A549 treated with RU486 at 1 μM for 4 hours (cell line): ENCODE data around the gene CHRM3. TPM values are rescaled to one million over a fixed set of nuclear protein-coding genes. Genes with fewer than 3 reads are reported as not detected.

Experiments
- total RNA-seq: library from RNA; stranded (reverse); fragments of 200-300 nt; extraction: Qiagen RNA extraction; gene quantifications from 5 replicates; pipeline ENCODE4 v1.2.3, GENCODE V29; 2022; ENCODE audit warnings: low read depth

CHRM3 gene
- total RNA-seq = 0.06 to 0.08 TPM (median 0.06 TPM) in 3 of 5 replicates, not detected in the others

GRCh38 chr1:239386453-239387303 lies at the start of gene CHRM3:
CHRM3 (plus strand) TSS chr1:239386568; CDS start chr1:239907452, 520,884 bp downstream.

